GM19463 (cell line): Measurements from ENCODE around the gene EXD1.

ENCODE experiments used
- ATAC-seq: cut with Tn5 transposase; IDR thresholded peaks from one replicate; pipeline ENCODE4 v1.9.1; 2021; ENCODE audit warnings: mild to moderate bottlenecking, moderate library complexity; ENCODE audit not compliant: unreplicated experiment

Gene EXD1

DNA sequence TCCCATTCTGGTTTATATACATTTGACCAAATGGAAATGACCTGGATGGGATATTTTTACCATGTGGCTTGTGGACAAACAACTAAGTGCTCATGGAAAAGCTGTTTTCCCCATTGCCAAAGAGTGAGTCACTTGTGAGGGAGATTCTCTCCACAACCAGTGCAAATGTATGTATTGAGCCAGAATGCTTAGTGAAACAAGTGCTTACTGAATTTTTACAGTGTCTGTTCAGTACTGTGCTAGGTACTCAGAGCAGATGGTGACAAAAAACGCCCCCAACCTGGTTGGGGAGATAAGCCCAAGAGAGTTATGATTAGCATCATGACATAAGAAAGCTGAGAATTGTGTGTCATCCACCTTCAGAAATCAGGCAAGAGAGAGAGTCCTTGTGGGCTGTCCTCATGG lies 2.8 kb upstream of the EXD1 start:
- ATAC-seq: no peak

DNA sequence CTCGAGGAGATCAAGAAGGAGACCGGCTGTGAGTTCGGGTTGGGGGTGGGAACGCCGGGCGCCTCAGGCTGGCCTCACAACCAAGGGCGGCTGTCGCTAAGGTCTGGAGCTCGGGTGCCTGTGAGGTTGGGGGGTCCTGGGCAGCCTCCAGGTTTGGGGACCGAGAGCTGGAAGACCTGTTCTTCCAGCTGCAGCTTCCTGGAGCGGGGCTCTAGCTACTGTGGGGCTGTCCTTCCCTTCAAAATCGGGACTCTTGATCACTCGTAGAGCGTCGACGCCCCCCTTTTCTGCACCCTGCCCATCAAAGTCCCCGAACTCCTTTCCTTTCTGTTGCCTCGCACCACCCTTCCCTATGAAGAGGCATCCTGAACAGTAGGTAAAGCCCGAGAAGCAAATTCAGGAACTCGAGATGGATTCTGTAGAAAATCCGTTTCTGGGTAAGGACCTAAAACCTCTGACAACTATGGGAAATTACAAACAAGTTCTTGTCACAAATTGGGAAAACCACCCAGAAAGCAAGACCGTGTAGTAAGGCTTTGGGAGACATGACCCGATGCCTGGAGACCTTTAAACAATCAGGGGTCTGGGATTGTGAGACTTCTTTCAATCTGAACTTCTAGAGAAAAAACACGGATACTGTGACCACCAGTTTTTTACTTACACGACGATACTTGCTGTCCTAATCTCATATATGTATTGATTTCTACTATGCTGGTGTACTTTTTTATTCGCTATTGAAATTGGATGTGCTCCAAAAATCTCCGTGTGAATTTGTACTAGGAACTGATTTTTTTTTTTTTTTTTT lies 1.1 kb upstream of the EXD1 start:
- ATAC-seq: peak; percentile 41

DNA sequence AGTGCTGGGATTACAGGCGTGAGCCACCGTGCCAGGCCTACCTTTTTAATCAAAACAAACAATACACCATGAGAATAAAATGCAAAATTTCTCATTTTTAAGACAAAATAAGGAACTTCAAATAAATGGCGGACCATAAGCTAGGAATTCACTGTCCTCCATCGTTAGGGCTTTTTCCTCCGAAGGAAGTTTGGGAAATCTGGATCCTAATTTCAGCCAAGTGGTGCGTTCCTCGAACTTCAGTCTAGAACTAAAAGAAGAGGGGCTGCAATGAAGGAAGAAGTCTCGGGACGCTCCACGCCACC lies 260 bp downstream of the EXD1 start:
- no peak for ATAC-seq

DNA sequence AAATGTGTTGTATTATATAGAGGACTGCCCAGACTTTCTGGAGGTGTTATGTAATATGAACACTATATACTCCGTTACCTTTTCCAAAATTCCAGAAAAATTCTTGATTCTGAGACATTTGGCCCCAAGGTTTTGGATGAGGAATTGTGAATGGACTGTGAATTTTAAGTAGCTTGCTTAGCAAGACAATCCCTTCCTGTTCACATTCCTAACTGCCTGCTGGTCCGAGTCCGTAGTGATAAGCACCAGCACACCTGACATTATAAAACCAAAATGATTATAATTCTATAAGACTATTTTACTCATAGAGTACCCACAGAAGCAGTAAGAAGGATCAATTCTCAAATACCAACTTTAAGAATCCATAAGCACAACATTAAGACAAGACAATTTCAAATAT lies 11.2 kb downstream of the EXD1 start:
- ATAC-seq: no peak

DNA sequence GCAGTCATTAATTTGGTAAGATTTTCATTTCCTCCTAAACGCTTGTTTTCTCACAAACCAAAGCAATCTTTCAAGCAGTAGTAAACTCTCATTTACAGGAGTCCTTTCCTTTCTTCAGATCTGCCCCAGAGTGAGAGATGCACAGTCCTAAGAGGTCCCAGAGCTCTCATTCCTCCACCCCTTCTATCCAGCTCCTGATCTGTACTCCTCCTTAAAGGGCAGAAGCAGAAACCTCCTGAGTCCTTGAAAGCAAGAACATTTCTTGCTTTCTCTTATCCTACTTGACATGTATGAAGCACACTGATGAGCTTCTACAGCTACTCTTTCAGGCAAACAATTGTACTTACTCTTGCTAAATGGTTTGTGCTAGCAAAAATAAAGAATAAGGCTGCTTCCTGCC lies 11.7 kb downstream of the EXD1 start:
- ATAC-seq: no peak

DNA sequence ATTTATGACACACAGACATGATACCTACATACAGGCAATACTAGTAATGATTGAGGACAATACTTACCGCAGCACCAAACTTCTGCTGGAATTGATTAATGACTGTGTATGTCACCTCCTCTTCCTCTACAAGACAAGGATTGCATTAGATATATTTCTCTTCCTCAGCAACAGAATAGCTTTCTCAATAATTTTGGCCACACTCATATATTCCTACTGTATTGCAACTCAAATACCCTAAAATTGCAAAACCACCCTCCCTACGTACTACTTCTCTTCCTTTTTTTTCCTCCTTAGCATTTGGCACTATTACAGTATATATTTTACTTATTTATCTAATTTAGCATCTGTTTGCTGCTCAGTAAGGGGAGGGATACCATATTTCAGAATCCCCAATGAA lies 14.8 kb downstream of the EXD1 start:
- no peak for ATAC-seq

DNA sequence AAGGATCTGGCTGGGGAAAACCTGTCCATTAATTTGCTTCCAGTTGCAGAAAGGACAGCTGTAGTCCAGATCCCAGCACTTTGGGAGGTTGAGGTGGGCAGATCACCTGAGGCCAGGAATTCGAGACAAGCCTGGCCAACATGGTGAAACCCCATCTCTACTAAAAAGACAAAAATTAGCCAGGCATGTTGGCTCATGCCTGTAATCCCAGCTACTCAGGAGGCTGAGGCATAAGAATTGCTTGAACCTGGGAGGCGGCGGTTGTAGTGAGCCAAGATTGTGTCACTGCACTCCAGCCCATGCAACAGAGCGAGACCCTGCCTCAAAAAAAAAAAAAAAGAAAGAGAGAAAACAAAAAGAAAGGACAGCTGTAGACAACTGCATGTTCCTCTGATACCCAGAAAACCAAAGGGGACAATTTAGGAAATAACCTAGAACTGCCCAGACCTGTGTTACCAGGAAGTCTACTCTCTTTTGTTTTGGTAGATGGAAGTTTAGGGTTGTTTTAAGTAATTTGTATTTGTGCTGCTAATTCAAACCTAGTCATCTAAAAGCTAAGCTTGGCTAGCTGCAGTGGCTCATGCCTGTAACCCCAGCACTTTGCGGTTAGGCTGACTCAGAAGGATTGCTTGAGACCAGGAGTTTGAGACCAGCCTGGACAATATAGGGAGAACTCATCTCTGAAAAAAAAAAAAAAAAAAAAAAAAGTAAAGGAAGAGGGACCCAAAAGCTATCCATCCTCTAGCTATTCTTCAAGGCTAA lies 22.7 kb downstream of the EXD1 start:
- ATAC-seq: no peak

DNA sequence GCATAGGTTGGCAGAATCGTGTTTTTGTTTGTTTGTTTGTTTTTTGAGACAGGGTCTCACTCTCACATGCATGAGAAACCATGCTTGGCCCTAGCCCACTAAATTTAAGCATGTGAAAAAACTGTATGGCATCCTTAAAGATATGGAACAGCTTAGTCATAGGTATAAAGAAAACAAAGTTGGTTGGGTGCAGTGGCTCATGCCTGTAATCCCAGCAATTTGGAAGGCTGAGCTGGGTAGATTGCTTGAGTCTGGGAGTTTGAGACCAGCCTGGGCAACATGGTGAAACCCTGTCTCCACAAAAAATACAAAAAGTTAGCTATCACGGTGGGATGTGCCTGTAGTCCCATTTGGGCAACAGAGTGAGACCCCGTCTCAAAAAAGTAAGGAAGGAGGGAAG lies 25.2 kb downstream of the EXD1 start:
- ATAC-seq: no peak

DNA sequence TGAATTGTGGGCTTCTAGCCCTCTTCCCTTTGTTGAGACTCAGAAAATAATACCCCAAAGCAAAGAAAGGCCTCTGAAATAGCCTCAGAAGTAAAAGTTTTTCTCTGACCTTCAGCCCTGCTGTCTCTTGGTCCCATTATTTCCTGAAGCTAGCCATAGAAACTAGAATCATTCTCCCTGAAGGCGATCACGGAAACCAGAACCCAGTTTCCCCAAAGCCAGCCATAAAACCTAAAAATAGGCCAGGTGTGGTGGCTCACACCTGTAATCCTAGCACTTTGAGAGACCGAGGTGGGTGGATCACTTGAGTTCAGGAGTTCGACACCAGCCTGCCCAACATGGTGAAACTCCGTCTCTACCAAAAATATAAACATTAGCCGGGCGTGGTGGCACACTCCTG lies 27.2 kb downstream of the EXD1 start:
- ATAC-seq: no peak

DNA sequence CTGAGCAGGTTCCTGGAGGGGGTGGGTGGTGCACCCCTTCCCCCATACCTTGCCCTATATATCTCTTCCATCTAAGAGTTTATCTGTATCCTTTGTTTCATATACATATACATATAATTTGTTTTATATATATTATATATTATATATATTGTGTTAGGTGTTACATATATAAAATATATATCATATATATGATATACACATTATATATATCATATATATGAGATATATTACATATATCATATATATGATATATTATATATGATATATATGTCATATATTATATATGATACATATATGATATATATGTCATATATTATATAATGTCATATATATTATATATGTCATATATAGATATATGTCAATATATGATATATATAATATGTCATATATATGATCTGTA lies 31.1 kb downstream of the EXD1 start:
- no peak for ATAC-seq

DNA sequence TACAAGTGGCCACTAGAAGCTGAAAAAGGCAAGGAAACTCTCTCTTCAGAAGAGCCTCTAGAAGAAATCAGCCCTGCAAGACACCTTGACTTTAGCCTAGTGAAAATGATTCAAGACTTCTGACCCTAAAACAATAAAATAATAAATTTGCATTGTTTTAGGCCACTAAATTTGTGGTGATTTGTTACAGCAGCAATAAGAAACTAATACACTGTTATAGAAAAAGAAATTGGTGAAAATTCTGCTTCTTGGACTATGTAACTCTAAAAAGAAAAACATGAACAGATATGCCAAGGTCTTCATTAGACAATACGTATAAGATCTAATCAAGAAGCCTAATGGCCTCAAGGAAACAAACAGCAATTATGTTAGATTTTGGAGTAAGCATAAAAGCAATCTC lies 36.1 kb downstream of the EXD1 start:
- no peak for ATAC-seq

DNA sequence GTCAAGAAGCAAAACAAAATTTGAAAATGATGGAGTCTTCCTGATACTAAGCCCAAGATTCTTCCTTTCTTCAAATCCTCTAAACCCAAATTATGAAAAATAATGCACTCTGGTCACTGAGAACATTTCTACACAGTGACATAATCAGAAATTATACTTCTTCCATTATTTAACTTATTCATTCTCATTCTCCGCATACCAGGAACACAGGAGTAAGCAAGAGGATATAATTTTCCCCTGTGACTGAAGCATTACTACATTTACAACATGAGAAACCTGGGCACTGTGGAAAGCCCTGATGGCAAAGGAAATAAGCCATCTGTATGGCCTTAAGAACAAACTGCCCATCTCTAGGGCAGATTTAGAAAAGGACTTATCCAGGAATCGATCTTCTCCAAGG lies 47.0 kb downstream of the EXD1 start:
- no peak for ATAC-seq

DNA sequence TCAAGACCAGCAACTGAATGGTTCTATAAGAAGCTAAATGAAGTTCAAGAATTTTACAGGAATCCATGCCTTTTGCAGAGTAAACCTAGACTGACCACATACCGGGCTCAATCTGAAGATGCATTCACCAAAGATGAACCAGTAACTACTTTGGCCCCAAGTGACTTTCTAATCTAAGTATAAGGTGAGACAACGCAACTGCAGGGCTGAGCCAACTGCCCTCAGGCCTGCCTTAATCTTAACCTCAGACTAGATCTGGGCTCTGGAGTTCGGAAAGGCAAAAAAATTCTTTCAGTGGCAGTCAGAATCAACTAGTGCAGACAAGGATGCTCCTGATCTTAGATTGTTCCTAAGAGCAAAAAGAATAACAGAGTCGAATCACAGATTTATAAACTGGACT lies 48.3 kb downstream of the EXD1 start:
- no peak for ATAC-seq

DNA sequence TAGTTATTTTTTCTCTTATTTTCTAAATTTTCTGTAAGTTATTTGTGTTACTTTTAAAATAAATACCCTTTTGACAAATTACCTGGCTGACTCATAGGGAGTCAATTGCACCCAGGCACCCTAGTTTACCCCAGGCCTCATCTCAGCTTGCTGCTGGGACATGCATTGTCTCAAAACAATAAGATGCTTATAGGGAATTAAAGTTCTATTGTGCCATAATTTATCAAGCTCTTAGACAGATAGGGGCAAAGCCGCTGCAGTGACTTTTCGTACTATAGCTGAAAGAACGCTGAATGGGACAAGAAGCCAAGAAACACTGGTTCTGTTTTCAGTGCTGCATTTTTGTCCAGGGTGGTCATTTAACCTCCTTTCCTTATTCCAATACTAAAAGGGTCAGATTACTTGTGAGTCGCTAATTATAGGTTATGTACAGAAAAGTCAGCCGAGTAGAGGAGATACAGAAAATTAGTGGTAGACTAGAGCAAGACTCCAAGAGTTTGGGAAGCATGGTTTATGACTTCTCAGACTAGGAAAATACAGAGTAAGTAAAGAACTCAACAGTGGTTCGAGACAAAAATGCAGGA lies 50.3 kb downstream of the EXD1 start:
- no peak for ATAC-seq

DNA sequence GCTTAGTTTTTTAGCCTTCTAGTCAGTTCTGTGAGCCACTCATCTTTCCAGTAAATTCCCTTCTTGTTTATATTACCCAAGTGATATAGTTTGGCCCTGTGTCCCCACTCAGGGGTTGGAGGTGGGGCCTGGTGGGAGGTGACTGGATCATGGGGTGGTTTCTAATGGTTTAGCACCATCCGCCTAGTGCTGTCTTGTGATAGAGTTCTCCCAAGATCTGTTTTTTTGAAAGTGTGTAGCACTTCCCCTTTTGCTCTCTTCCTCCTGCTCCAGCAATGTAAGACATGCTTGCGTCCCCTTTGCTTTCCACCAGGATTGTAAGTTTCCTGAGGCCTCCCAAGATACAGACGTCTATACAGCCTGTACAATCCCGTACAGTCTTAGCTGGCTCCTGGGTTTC lies 60.8 kb downstream of the EXD1 start:
- no peak for ATAC-seq

DNA sequence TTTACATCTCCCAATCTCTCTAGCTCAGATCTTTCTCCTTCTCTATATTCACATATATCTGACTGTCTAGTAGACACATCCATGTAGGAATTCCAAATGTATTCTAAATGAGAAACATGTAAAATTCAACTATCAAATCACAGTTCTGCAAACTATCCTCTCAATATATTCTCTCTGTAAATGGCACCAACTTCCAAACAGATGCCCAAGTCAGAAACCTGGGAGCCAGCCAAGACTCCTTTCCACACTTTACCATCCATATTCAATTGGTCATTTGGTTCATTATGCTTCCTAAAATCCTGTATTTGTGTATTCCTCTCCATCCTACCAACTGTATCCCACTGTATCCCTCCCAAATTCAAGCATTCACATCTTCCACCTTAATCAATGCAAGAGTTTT lies 61.5 kb downstream of the EXD1 start:
- ATAC-seq: no peak

DNA sequence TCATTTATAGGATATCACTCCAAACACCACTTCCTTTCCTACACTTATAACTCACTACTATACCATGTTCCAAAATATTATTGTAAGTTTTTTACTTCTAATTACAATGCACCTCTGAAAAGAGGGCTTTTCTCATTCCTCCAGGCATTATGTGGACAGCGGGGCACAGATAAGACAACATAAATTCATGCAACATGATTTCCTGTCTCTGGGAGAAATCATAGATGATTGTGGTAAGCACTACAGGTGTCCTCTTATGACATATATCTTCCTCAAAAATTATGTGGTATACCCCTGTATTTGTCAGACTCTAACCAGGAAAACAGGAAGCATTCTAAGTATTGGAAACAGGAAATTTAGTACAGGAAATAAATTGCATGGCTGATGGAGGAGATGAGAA lies 68.8 kb downstream of the EXD1 start:
- no peak for ATAC-seq

DNA sequence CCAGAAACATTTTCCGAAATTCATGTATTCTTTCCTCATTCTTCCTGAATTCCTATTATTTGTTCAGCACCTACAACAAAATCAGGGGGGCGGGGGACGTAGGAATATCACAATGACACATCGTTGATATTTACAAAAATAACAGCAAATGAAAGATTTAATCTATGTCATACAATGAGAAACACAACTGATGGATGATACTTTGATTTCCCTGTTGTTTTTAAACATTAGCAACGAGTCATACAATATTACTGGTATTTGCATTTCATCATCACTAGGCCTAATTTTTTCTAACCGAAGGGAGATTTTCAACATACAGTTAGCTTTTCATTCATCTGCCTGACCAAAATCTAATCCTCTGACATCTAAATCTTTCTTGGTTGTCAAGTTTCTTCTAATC lies 69.2 kb downstream of the EXD1 start:
- ATAC-seq: no peak

DNA sequence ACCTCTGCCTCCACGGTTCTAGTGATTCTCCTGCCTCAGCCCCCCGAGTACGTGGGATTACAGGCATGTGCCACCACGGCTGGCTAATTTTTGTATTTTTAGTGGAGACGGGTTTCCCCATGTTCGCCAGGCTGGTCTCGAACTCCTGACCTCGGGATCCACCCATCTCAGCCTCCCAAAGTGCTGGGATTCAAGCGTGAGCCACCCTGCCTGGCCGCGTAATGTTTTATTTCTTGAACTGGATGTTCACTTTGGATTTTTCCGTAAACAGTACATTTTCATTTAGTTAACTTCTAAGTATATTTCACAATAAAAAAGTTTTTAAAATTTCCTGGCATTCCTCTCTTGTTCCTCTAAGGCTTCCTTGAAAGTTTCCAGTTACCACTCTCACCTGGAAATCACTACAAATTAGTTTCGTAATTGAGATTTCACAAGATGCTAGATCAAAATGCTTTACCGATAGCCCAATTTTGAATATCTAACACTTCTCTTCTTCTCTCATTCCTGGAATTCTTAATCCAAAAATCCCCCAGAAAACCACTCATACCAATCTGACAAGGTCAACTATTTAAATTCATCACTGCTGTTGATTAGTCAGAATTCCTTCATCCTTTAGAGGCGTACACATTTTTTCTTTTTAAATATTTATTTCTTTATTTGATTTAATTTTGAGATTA lies 69.8 kb downstream of the EXD1 start:
- ATAC-seq: no peak

DNA sequence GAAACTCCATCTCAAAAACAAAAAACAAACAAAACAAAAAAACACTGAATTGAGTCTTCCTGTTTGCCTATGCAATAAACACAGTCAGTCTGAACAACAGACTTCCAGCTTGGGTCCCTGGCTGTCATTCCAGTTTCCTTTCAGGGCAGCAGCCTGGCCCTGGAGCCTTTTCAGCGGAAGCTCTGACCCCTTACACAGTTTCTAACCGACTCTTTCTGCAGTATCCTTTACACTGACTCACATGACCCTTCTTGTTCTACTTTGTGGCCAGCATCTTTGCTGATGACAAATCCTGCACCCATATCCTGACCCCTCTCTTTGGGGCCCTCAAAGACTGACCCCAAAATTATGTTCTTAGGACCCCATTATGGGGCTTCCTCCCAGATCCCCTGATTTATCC lies 76.1 kb downstream of the EXD1 start:
- ATAC-seq: no peak

DNA sequence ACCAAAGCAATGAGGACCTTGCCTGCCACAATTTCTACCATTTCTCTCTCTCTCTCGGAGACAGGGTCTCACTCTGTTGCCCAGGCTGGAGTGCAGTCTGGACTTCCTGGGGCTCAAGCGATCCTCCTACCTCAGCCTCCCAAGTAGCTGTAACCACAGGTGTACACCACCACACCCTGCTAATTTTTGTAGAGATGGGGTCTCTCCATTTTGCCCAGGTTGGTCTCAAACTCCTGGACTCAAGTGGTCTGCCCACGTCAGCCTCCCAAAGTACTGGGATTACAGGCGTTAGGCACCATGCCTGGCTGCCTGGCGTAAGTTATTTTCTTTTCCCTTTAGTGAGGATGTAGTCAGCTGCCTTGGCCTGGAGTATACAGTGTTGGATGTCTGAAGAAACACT lies 76.8 kb downstream of the EXD1 start:
- no peak for ATAC-seq

DNA sequence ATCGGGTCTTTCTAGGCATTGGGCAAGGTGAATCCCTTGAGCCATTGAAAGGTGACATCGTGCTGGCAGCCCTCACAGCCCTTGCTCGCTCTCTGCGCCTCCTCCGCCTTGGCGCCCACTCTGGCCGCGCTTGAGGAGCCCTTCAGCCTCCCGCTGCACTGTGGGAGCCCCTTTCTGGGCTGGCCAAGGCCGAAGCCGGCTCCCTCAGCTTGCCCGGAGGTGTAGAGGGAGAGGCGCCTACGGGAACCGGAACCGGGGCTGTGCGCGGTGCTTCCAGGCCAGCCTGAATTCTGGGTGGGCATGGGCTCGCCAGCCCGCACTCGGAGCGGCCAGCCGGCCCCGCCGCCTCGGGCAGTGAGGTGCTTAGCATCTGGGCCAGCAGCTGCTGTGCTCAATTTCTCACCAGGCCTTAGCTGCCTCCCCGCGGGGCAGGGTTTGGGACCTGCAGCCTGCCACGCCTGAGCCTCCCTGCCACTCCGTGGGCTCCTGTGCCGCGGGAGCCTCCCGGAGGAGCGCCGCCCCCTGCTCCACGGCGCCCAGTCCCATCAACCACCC lies 79.0 kb downstream of the EXD1 start:
- ATAC-seq: no peak
